Measurements from ENCODE around the gene SCAMP2.

SCAMP2 gene

DNA sequence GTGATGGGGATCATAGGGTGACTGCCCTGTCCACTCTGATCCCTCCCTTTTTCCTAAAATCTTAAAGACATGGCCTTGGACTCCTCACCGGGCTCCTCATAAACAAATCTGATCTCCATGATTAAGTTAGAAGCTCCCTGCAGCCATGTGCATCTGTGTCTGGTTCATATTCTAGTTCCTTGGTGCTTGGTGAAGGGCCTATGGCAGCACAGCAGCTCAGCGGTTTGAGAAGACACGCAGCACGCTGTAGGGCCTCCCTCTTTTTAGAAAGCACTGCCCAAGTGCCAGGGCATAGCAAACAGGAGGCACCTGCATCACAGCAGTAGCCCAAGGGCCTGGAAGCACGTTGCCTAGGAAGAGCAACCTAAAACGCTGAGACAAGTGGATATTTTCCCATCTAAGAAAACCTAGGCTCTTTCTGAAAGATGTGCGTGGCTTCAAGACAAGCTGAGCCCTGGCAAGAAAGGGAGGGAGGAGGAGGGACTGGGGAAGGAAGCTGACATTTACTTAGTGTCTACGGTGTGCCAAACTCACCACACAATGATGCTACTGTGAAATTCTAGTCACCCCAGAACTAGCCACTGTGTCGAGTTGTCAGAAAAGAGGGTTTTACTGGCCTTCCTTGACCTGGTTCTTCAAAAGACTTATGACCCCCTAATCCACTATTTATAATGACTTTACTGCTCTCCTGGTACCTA is 15.3 kb downstream of the SCAMP2 start:
- no peak for DNase-seq

DNA sequence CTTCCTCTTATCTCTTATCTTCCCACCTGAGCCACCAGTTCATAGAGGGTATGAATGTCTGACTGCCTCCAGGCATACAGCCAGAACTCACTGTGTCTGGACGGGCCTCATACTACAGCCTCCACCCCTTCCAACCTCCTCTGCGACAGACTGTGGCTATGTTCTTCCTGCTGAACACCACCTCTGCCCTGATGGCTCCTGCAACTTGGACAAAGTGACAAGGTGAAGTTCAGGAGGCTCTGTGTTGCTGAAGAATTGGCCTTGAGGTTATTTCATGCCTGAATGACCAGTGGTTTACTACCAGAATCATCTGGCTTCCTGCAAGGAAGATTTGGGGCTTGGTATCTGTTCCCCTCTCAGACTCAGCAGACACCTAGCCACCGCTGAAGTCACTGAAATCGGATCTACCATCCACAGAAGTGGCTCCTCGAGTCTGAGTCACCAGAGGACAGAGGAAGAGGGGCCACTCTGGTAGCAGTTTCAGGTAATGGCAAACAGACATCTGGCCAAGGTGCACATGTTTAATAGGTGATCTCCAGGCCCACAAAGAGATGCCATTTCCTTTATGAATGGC is 16.0 kb downstream of the SCAMP2 start:
- no peak for DNase-seq

DNA sequence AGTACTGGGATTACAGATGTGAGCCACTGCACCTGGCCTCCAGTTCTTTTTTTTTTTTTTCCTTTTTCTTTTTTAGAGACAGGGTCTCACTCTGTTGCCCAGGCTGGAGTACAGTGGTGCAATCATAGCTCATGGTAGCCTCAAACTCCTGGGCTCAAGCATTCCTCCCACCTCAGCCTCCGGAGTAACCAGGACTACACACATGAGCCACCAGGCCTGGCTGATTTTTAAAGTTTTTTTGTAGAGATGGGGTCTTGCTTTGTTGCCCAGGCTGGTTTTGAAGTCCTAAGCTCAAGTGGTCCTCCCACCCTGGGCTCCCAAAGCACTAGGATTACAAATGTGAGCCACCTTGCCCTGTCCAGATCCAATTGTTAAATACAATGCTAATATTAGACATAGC is 16.6 kb downstream of the SCAMP2 start:
- DNase-seq = no peak

DNA sequence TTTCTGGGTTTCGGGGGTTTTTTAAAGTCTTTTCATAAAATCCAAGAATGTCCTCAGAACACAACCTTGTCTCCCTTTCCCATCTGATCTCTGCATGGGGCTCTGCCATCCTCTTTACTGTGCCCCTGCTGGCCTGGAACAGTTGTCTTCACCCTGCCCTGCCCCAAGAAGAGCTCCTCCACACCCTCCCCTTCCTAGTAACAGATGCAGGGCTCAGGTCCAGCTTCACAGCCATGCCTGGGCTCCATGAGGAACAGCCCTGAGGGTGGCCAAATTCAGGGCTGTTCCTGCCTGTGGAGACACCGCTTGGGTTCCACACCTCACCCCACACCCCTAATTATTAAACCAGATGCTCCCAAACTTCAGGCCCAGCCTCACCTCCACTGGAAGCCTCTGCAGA is 17.3 kb downstream of the SCAMP2 start:
- no peak for DNase-seq

DNA sequence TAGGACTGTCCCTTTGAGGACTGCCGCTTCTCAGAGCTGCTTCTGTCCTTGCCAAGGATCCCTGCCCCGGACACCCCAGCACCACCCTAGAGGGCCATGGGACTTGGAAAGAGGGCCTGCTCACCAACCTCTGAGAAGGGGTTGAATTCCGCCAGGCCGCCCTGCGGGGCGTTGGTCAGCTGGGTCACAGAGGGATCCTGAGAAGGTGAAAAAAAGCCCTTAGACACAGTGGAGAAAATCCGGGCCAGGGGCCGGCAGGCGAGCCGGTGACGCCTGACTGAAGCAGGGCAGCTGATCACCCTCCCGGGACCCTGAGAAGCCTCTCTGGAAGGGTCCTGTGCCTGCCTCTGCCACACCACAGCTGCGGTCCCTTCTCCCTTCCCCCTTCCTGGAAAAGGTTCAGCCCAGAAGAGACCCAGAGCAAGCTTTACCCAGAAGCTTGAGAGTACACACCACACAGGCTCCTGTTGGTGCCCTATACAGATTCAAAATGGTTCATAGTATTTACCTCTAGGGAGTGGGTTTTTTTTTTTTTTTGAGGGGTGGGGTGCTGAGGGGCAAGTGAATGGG is 18.6 kb downstream of the SCAMP2 start:
- DNase-seq = no peak

DNA sequence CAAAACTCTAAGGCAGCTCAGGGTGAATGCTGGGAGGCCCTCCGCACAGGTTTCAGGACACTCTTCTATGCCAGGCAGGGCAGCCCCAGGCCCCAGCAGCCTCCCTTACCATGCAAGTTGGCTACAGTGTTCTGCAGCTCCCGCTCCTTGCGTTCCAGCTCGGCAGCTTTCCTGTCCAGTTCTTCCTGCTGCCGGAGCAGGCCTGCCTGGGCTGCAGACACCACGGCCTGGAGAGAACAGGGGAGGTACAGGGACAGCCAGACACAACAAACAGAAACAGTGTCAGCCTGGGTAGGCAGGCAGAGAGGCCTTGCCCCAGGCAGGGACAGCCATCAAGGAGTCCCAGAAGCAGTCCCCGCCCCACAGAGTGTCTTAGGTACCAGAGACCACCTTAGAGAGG is 21.2 kb downstream of the SCAMP2 start:
- DNase-seq = no peak

GRCh38 chr15:74850393-74850792 is 22.8 kb downstream of the SCAMP2 start:
- DNase-seq = no peak

DNA sequence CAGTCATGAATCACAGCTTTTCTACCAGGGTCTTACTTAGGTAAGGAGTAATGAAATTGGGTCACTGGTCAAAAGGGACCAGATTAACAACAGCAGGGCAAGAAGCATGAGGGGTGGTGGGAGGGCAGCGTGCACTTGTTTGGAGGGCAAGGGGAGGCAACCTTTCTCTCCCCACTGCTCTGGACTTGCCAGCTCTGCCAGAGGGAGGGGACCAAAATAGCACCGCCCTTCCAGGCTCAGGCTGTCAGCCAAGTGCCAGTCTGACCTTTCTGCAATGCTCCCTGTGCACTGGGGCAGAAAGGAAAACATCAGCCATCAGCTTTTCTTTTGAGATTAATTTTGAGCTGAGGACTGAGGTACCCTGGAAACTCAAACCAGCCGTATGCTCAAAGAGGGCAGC is 25.7 kb downstream of the SCAMP2 start:
- DNase-seq = no peak

GRCh38 chr15:74845581-74845980 is 27.6 kb downstream of the SCAMP2 start:
- DNase-seq = peak; percentile 32

DNA sequence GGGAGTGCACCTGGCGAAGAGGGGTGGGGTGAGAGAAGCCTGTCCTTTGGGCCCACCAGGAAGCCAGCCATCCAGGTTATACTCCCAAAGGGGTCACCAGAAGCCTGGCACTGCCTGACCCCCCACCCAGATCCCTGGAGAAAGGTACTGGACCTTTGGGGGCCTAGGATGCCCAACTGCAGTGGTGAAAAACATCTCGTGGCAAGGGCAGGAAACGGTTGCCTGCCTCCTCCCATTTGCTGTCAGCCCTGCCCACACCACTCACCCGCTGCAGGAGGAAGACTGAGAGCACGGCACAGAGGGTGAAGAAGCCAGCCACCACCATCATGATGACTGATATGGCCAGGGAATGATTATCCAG is 28.0 kb downstream of the SCAMP2 start:
- peak; percentile 69 for DNase-seq

DNA sequence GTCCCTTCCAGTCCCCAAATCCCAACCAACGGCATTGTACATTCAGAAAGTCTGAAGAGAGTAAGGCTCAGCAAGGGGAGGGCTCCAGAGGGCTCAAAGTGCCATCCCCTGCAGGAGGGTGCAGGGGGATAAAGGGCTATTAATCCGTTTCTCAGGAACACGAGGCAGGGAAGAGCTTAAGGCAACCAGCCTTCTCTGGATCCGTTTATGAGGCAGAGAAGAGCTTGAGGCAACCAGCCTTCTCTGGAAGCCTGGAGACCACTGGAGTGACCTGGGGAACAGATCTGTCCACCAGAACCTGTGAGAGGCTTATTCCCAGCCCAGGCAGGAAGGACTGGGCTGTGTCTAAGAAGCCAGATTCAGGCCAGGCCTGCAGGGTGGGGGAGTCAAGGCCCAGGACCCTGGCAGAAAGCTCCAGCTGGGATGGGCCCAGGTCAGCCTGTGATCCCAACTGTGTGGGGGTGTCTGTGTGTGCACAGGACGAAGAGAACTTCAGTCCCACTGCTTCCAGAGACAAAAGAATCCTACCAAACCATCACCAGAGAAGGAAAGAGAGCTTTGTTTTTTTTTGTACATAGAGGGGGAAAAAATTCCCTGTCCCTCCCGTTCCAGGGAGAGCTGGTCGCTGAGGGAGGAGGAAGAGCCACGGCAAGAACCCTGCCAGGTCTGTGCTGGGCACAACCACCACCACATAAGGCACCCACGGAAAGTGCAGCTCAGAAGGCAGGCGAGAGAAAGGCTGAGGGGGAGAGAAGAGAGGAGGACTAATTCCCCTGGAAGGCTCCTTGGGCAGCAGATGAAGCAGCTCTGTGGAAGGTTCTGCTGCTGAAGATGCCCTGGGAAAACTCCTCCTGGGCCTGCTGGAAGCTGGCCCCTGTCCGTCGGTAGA is 28.6 kb downstream of the SCAMP2 start:
- peak; percentile 37 for DNase-seq

DNA sequence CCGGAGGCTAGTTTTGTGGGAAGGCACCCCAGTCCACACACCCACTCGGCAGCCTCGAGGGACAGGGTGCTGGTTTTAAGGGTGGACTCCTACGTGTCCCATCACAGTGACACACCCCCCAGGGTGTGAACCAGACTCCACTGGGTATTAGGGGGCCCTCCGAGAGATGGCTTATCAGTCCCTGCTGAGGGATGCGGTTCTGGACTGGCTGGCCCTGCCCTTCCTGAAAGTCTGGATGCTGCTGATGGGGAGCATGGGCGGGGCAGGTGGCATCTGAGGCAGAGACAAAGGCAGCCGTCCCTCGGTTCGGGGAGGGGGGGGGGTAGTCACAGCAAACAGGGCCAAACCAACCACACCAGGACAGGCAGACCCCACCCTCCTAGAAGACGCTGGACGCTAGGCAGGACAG is 29.3 kb downstream of the SCAMP2 start:
- no peak for DNase-seq

GRCh38 chr15:74843445-74843828 is 29.7 kb downstream of the SCAMP2 start:
- DNase-seq = no peak

GRCh38 chr15:74842581-74843444 is 30.4 kb downstream of the SCAMP2 start, which contains the start of gene ULK3:
Gene ULK3, minus strand, starts transcription at chr15:74843156. Its CDS starts 51 bp downstream, at chr15:74843105.
- peak; percentile 94 for DNase-seq

- no peak for DNase-seq
Observed at GRCh38 chr15:74841891-74842373, 31.2 kb downstream of the SCAMP2 start.

DNA sequence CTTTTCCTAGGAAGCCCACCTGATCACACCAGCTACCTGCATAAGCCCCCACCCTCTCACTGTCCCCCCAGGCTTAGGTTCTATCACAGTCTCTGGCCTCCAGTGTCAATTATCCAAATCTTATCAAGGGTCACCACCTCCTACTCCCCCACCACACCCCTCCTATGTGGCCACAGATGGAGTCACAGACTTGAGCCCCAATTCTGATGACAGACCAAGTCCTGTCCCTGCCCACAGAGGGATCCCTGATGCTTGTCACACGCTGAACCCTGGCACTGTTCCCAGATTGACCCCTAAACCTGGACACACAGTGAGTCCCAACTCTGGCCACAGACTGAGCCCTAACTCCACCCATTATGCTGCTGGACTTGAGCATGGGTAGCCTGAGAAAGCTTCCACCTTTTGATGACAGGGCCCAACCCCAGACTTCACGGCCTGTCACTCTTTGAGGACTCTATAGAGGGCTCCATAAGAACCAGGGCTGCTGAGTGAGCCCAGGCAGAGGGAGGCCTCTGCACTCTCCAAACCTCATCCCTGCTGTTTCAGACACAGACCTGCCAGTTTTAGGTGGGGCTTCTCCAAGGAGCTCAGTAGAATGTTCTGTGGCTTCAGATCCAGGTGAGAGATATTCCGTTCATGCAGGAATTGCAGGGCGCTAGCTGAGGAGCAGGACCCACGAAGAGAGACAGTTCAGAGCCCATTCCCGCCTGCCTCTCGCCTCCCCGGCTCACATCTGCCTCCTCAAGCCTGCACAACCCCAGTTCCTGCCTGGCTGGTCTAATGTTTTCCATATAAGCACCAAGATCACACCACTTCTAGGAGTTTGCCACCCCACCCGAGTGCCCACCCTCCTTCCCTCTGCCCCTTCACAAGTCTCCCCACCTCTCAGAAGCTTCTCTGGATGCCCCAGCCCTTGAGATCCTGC is 32.1 kb downstream of the SCAMP2 start:
- no peak for DNase-seq

DNA sequence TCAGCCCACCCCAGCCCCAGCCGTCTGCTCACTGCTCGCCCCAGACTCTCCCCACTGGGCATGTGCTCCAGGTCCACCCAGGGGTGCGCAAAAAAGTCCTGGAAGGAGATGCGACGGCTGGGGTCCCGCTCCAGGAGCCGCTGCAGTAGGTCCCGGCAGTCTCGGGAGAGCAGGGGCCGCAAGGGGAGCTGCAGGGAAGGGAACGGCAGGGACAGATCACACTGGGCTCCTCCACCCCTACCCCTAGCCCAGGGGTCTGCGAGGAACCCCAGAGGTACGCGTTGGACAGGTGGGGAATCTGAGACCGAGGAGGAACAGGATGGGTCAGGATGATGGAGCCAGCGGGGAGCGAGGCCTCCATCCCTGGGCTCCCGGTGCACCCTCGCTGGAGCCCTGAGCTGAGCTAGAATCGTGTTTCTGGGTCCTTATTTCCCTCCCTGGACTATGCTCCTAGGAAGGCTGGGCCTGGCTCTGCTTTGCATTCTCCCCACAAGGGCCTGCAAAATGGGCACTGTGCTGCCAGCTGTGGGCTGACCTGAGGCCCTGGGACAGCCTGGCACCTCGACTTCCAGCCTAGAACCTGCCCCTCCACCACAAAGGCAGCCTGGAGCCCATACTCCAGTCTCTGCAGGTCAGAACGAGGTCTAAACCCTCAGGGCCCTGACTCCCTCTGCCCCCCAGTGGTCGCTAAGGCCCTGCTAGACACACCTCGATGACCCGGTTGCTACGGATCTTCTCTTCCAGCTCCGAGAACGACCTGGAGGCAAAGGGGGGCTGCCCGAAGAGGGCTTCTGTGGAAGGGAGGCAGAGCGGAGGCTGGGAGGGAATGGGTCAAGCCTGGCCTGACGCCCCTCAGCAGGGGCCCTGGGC is 33.4 kb downstream of the SCAMP2 start:
- DNase-seq = no peak

GRCh38 chr15:74838746-74839525 is 34.2 kb downstream of the SCAMP2 start:
- no peak for DNase-seq

DNA sequence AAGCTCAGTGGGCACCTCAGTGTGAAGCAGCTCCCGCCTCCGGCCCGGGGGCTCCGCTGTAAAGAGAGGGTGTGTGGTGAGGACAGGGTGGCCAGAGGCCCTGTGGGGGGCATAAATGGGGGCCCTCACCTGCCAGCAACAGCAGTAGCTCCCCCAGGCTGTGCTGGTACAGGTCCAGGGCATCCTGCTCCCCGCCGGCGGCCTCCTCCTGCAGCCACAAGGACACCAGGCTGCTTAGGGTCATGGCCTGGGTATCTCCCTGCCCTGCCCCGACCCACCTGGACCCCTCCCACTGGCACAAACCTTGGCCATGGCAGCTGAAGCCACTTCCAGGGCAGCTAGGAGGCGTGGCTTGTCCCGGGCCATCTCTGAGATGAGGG is 35.0 kb downstream of the SCAMP2 start:
- DNase-seq = no peak

Measured in stimulated activated CD8-positive, alpha-beta memory T cell treated with anti-CD3 and anti-CD28 coated beads, Interleukin-4, amount 100 ng/mL, for 48 hours (primary cell).